ENCODE measurements around the gene PIEZO1. TPM values are rescaled to one million over a fixed set of nuclear protein-coding genes. Genes with fewer than 3 reads are reported as not detected.
A peak's percentile ranks its signal among the peaks of the same experiment; 100 is the strongest.

PIEZO1 gene
- total and polyA plus RNA-seq, 2 donors (not counting 1 experiment from before 2014, with no cell fraction given), result 108 to 331 TPM

GRCh38 chr16:88684569-88685155 lies 100.4 kb downstream of the PIEZO1 start:
- WGBS (ENCODE audit: insufficient coverage), result 87% methylated on average over 12 of the region's 15 CpGs
- Mint-ChIP-seq H3K27me3 (no peaks in the 10 kb centered on the region), H3K9me3 (ENCODE audit: insufficient read depth) (no peaks in the 10 kb centered on the region), H3K4me1 (peaks cover 43% of the 10 kb centered on the region), H3K27ac (peak overlapping the region; percentile 66), H3K4me3 (peak overlapping the region; percentile 81)
- intact Hi-C loops (cut with micrococcal nuclease), result loop anchor here (10.0 kb wide), 1 partner anchor 880 kb away; the partner anchor contains the start of gene RPL13
- Histone ChIP-seq H2AFZ (ENCODE audit: insufficient read depth, low read depth, low read length, poor library complexity, severe bottlenecking) (no peak overlapping the region), H4K20me1 (ENCODE audit: control insufficient read depth, insufficient read depth, low read length, poor library complexity, severe bottlenecking) (peaks cover 25% of the 10 kb centered on the region), H3K9me3 (ENCODE audit: control extremely low read depth in 1 of 3, control insufficient read depth in 2 of 3, insufficient read depth in 1 of 3, low read length in 2 of 3) (peaks cover 0 to 4% (median 0%) of the 10 kb centered on the region in 3 donors), H3K79me2 (ENCODE audit: control insufficient read depth, insufficient read depth, low read length) (peaks cover 28% of the 10 kb centered on the region), H3K4me2 (replicated peaks; ENCODE audit: low read depth, low read length, poor library complexity, severe bottlenecking) (peak overlapping the region; percentile 97), H3K36me3 (replicated peaks in 1 of 2; ENCODE audit: control extremely low read depth in 1 of 2, control insufficient read depth in 1 of 2, extremely low read depth in 1 of 2, insufficient read depth in 2 of 2, low read length in 1 of 2) (peaks cover 0 to 6% of the 10 kb centered on the region in 2 experiments), H3K9ac (ENCODE audit: low read length) (no peak overlapping the region), H3K27me3 (replicated peaks in 1 of 4; ENCODE audit: control extremely low read depth in 1 of 4, control insufficient read depth in 3 of 4, insufficient read depth in 4 of 4, low read length in 3 of 4) (no peaks in the 10 kb centered on the region), H3K27ac (ENCODE audit: low read length in 2 of 2) (no peak overlapping the region), H3K4me1 (ENCODE audit: control insufficient read depth in 2 of 2, insufficient read depth in 2 of 2, low read length in 2 of 2) (peaks cover 37 to 60% of the 10 kb centered on the region in 2 donors), H3K4me3 (ENCODE audit: control extremely low read depth in 1 of 5, extremely low read depth in 1 of 5, insufficient read depth in 1 of 5, low read depth in 2 of 5, low read length in 4 of 5) (peak overlapping the region in 3 of 5 experiments; percentile 30 to 91 (median 84))
- TF ChIP-seq CTCF (IDR thresholded peaks at IDR 0.05) (no peak), EZH2 (IDR thresholded peaks at IDR 0.05; ENCODE audit: borderline replicate concordance, insufficient read depth, low read depth, low read length, poor library complexity, severe bottlenecking) (no peak)
- ChIA-PET POLR2A (interaction anchor here (0.7 to 1.4 kb wide), 6 partner anchors 17 to 874 kb away, joined by 3 to 12 read pairs (median 3); no protein-coding TSS in a partner anchor), CTCF (interaction anchor here (0.7 to 1.9 kb wide), 13 partner anchors 16 to 235 kb away, joined by 3 to 13 read pairs (median 4); partner anchors contain the start of genes MVD and ZC3H18)
- DNase-seq (no peak), ATAC-seq (ENCODE audit: low read depth) (no peak)

Data from B cell (primary cell).